HG02870 (cell line): ENCODE results near the gene ACTR5.
"Not testable (repeated sequence)": the region's sequence is repeated elsewhere in the genome, so short reads cannot be mapped to it uniquely, and the experiment has no call there.

Experiments
- ATAC-seq: cut with Tn5 transposase; IDR thresholded peaks from one replicate; pipeline ENCODE4 v1.9.1; 2021; ENCODE audit warnings: mild to moderate bottlenecking, moderate library complexity; ENCODE audit not compliant: unreplicated experiment

The ACTR5 gene

GRCh38 chr20:38804682-38805501, 56.6 kb downstream of the ACTR5 start:
- ATAC-seq = peak; percentile 30

GRCh38 chr20:38805502-38805957, 57.3 kb downstream of the ACTR5 start, which contains the start of gene PPP1R16B:
Gene PPP1R16B, plus strand, starts transcription at chr20:38805697. Its CDS starts 30,229 bp downstream, at chr20:38835926.
- peak; percentile 41 for ATAC-seq

- ATAC-seq = no peak
Measured at GRCh38 chr20:38805958-38806854, 57.9 kb downstream of the ACTR5 start.

- ATAC-seq = peak; percentile 24
Measured at GRCh38 chr20:38806855-38807655, 58.8 kb downstream of the ACTR5 start.

GRCh38 chr20:38809942-38810341, 61.7 kb downstream of the ACTR5 start:
- ATAC-seq = no peak

- ATAC-seq = no peak
Measured at GRCh38 chr20:38810926-38811630, 62.8 kb downstream of the ACTR5 start.

- ATAC-seq = no peak
Measured at GRCh38 chr20:38811769-38812168, 63.5 kb downstream of the ACTR5 start.

GRCh38 chr20:38812182-38812581, 63.9 kb downstream of the ACTR5 start:
- no peak for ATAC-seq

- no peak for ATAC-seq
Measured at GRCh38 chr20:38812709-38813573, 64.7 kb downstream of the ACTR5 start.

- not testable (repeated sequence) for ATAC-seq
Measured at GRCh38 chr20:38813574-38813962, 65.3 kb downstream of the ACTR5 start.

GRCh38 chr20:38815446-38815845, 67.2 kb downstream of the ACTR5 start:
- no peak for ATAC-seq

- ATAC-seq = no peak
Measured at GRCh38 chr20:38818113-38819065, 70.1 kb downstream of the ACTR5 start.
